Measurements from ENCODE around the gene HYCC2.
"Not testable (repeated sequence)": the region's sequence is repeated elsewhere in the genome, so short reads cannot be mapped to it uniquely, and the experiment has no call there.

The HYCC2 gene

DNA sequence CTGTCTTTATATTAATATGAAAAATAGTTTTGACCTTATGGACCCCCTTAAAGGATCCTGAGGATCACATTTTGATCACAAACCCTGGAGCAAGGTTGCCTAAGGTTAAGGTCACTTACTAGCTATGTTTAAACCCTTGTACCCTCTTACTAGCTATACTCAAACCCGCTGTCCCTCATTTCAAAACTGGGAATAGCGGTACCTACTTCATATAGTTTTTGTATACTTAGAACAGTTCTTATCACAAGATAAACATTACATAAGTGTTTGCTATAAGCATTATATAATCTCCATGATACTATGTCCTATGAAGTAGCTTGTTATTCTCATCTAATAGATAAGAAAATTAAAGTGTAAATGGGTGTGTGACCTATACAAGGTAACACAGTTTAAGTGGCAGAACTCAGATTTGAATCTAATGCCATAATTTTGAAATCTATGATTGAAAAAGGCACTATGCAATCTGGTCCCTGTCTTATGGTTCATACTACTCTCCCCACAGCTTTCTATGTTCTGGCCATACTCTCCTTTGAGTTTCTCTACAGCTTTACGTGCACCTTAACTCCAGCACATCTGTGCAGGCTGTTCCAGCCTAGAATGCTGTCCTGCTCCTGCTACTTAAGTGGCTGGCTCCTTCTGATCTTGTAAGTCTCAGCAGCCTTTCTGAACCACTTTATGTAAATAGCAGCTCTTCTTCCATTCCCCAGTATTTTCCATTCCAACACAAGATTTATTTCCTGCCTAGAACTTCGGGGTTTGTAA, 30.4 kb downstream of the HYCC2 start:
- no peak overlapping the region for H2BK120ac ChIP-seq (ENCODE audit: low read depth, low read length)
- H3K27me3 ChIP-seq (ENCODE audit: insufficient read depth, low read length, poor library complexity), result no peaks in the 10 kb centered on the region
- H3K79me1 ChIP-seq (ENCODE audit: low read length), result no peaks in the 10 kb centered on the region
- no peak overlapping the region for H2BK5ac ChIP-seq (ENCODE audit: low read length)
- H3K4me1 ChIP-seq (ENCODE audit: control insufficient read depth, low read depth, low read length), result no peaks in the 10 kb centered on the region
- no peak overlapping the region for H2BK15ac ChIP-seq (replicated peaks; ENCODE audit: low read depth)
- H3K79me2 ChIP-seq (ENCODE audit: control insufficient read depth, insufficient read depth, low read length), result no peaks in the 10 kb centered on the region
- H2AK5ac ChIP-seq (ENCODE audit: low read length), result no peak overlapping the region
- H4K8ac ChIP-seq (ENCODE audit: low read depth, low read length), result no peak overlapping the region
- no peaks in the 10 kb centered on the region for H3K36me3 ChIP-seq (ENCODE audit: control insufficient read depth, insufficient read depth, low read length)
- no peak overlapping the region for H3K56ac ChIP-seq (ENCODE audit: low read length)
- no peak overlapping the region for H3K9ac ChIP-seq (ENCODE audit: low read length)
- H3K23ac ChIP-seq (ENCODE audit: low read length), result no peak overlapping the region
- H3K4ac ChIP-seq (ENCODE audit: low read depth, low read length), result no peak overlapping the region
- no CpG with 5 or more reads among the region's 4 CpGs for WGBS (ENCODE audit: extremely low coverage, insufficient coverage, low lambda C conversion rate)
- no peak overlapping the region for H3K4me2 ChIP-seq (ENCODE audit: low read length)
- DNase-seq, result no peak
- no peak overlapping the region for H4K5ac ChIP-seq (ENCODE audit: low read length)
- H3K27ac ChIP-seq (ENCODE audit: low read depth, low read length), result no peak overlapping the region
- no peak overlapping the region for H3K18ac ChIP-seq (ENCODE audit: low read length)
- no peak overlapping the region for H3K4me3 ChIP-seq (ENCODE audit: low read length)

GRCh38 chr2:201038855-201039254, 32.6 kb downstream of the HYCC2 start:
- H2BK15ac ChIP-seq (replicated peaks; ENCODE audit: low read depth), result no peak overlapping the region
- no CpG with 5 or more reads among the region's 2 CpGs for WGBS (ENCODE audit: extremely low coverage, insufficient coverage, low lambda C conversion rate)
- H3K9ac ChIP-seq (ENCODE audit: low read length), result no peak overlapping the region
- no peak overlapping the region for H3K4me2 ChIP-seq (ENCODE audit: low read length)
- no peaks in the 10 kb centered on the region for H3K36me3 ChIP-seq (ENCODE audit: control insufficient read depth, insufficient read depth, low read length)
- H3K56ac ChIP-seq (ENCODE audit: low read length), result no peak overlapping the region
- no peak overlapping the region for H3K4me3 ChIP-seq (ENCODE audit: low read length)
- no peak overlapping the region for H2AK5ac ChIP-seq (ENCODE audit: low read length)
- H3K4ac ChIP-seq (ENCODE audit: low read depth, low read length), result no peak overlapping the region
- H4K5ac ChIP-seq (ENCODE audit: low read length), result no peak overlapping the region
- H3K79me1 ChIP-seq (ENCODE audit: low read length), result no peaks in the 10 kb centered on the region
- no peak overlapping the region for H2BK5ac ChIP-seq (ENCODE audit: low read length)
- H2BK120ac ChIP-seq (ENCODE audit: low read depth, low read length), result no peak overlapping the region
- no peak overlapping the region for H3K23ac ChIP-seq (ENCODE audit: low read length)
- H3K4me1 ChIP-seq (ENCODE audit: control insufficient read depth, low read depth, low read length), result no peaks in the 10 kb centered on the region
- no peak for DNase-seq
- H4K8ac ChIP-seq (ENCODE audit: low read depth, low read length), result no peak overlapping the region
- H3K79me2 ChIP-seq (ENCODE audit: control insufficient read depth, insufficient read depth, low read length), result no peaks in the 10 kb centered on the region
- H3K18ac ChIP-seq (ENCODE audit: low read length), result no peak overlapping the region
- H3K27ac ChIP-seq (ENCODE audit: low read depth, low read length), result no peak overlapping the region
- H3K27me3 ChIP-seq (ENCODE audit: insufficient read depth, low read length, poor library complexity), result no peaks in the 10 kb centered on the region

GRCh38 chr2:201038361-201038760, 33.1 kb downstream of the HYCC2 start:
- not testable (repeated sequence) for H3K4ac ChIP-seq (ENCODE audit: low read depth, low read length); H2BK120ac ChIP-seq (ENCODE audit: low read depth, low read length); H2BK15ac ChIP-seq (replicated peaks; ENCODE audit: low read depth); H3K79me1 ChIP-seq (ENCODE audit: low read length); H4K8ac ChIP-seq (ENCODE audit: low read depth, low read length); H3K18ac ChIP-seq (ENCODE audit: low read length); H4K5ac ChIP-seq (ENCODE audit: low read length); H3K4me2 ChIP-seq (ENCODE audit: low read length); DNase-seq; H3K27ac ChIP-seq (ENCODE audit: low read depth, low read length); H3K23ac ChIP-seq (ENCODE audit: low read length); H3K4me3 ChIP-seq (ENCODE audit: low read length); H3K27me3 ChIP-seq (ENCODE audit: insufficient read depth, low read length, poor library complexity); H3K36me3 ChIP-seq (ENCODE audit: control insufficient read depth, insufficient read depth, low read length); H2BK5ac ChIP-seq (ENCODE audit: low read length); H3K4me1 ChIP-seq (ENCODE audit: control insufficient read depth, low read depth, low read length); H2AK5ac ChIP-seq (ENCODE audit: low read length); H3K79me2 ChIP-seq (ENCODE audit: control insufficient read depth, insufficient read depth, low read length); H3K9ac ChIP-seq (ENCODE audit: low read length); H3K56ac ChIP-seq (ENCODE audit: low read length)
- WGBS (ENCODE audit: extremely low coverage, insufficient coverage, low lambda C conversion rate), result no CpG with 5 or more reads among the region's 4 CpGs

DNA sequence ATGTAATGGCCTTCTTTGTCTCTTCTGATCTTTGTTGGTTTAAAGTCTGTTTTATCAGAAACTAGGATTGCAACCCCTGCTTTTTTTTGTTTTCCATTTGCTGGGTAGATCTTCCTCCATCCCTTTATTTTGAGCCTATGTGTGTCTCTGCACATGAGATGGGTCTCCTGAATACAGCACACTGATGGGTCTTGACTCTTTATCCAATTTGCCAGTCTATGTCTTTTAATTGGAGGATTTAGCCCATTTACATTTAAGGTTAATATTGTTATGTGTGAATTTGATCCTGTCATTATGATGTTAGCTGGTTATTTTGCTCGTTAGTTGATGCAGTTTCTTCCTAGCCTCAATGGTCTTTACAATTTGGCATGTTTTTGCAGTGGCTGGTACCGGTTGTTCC, 37.1 kb downstream of the HYCC2 start:
- not testable (repeated sequence) for H3K27ac ChIP-seq (ENCODE audit: low read depth, low read length); H3K4me2 ChIP-seq (ENCODE audit: low read length); H3K4me1 ChIP-seq (ENCODE audit: control insufficient read depth, low read depth, low read length); H3K18ac ChIP-seq (ENCODE audit: low read length); H2BK5ac ChIP-seq (ENCODE audit: low read length); H3K79me2 ChIP-seq (ENCODE audit: control insufficient read depth, insufficient read depth, low read length); H4K8ac ChIP-seq (ENCODE audit: low read depth, low read length); H2BK120ac ChIP-seq (ENCODE audit: low read depth, low read length); H3K4ac ChIP-seq (ENCODE audit: low read depth, low read length); H3K4me3 ChIP-seq (ENCODE audit: low read length); H3K36me3 ChIP-seq (ENCODE audit: control insufficient read depth, insufficient read depth, low read length); H3K27me3 ChIP-seq (ENCODE audit: insufficient read depth, low read length, poor library complexity); H2BK15ac ChIP-seq (replicated peaks; ENCODE audit: low read depth); H2AK5ac ChIP-seq (ENCODE audit: low read length); H3K9ac ChIP-seq (ENCODE audit: low read length); H3K56ac ChIP-seq (ENCODE audit: low read length); H3K23ac ChIP-seq (ENCODE audit: low read length); H3K79me1 ChIP-seq (ENCODE audit: low read length); H4K5ac ChIP-seq (ENCODE audit: low read length); DNase-seq
- WGBS (ENCODE audit: extremely low coverage, insufficient coverage, low lambda C conversion rate), result no CpG with 5 or more reads among the region's 2 CpGs

DNA sequence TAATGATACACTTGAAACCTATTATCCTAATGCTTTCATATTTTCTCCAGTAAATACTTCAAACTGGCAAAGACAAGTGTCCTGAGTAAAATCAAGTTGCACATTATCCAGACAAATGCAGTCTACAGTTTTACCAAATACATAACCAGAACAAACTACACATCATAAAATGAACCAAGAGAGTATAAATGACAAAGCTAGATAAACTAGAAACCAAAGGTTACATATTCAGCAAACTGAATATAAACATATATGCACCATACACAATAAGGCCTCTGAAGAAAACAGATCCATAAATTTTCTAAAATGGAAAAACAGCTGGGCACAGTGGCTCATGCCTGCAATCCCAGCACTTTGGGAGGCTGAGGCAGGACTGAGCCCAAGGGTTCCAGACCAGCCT, 47.0 kb downstream of the HYCC2 start:
- Histone ChIP-seq H2BK15ac (replicated peaks; ENCODE audit: low read depth) (no peak overlapping the region), H3K9ac (ENCODE audit: low read length) (no peak overlapping the region), H3K4ac (ENCODE audit: low read depth, low read length) (no peak overlapping the region), H3K56ac (ENCODE audit: low read length) (no peak overlapping the region), H3K4me2 (ENCODE audit: low read length) (no peak overlapping the region), H3K79me1 (ENCODE audit: low read length) (no peaks in the 10 kb centered on the region), H3K27me3 (ENCODE audit: insufficient read depth, low read length, poor library complexity) (no peaks in the 10 kb centered on the region), H3K27ac (ENCODE audit: low read depth, low read length) (no peak overlapping the region), H2BK5ac (ENCODE audit: low read length) (no peak overlapping the region), H3K79me2 (ENCODE audit: control insufficient read depth, insufficient read depth, low read length) (no peaks in the 10 kb centered on the region), H2AK5ac (ENCODE audit: low read length) (no peak overlapping the region), H3K18ac (ENCODE audit: low read length) (no peak overlapping the region), H4K5ac (ENCODE audit: low read length) (no peak overlapping the region), H2BK120ac (ENCODE audit: low read depth, low read length) (no peak overlapping the region), H3K23ac (ENCODE audit: low read length) (no peak overlapping the region), H3K36me3 (ENCODE audit: control insufficient read depth, insufficient read depth, low read length) (no peaks in the 10 kb centered on the region), H4K8ac (ENCODE audit: low read depth, low read length) (no peak overlapping the region), H3K4me3 (ENCODE audit: low read length) (no peak overlapping the region), H3K4me1 (ENCODE audit: control insufficient read depth, low read depth, low read length) (no peaks in the 10 kb centered on the region)
- DNase-seq, result no peak

DNA sequence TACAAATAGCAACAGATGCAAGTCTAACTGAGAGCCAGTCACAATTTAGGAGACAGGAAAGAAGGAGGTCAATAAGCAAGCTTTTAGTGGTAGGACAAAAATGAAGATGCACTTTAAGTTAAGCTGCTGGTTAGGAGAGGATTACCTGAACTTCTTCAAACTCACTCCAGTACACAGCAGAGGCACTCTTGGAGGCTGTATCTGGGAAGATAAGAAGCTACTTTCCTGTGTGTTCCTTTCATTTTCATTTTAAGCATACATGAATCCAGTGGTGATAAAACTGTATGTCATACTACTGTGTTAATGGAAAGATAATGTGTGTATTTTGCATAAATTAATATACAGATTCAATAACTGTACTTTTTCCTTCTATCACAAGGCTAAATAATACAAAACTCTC, 49.6 kb downstream of the HYCC2 start:
- H2BK5ac ChIP-seq (ENCODE audit: low read length), result no peak overlapping the region
- H3K23ac ChIP-seq (ENCODE audit: low read length), result no peak overlapping the region
- no peaks in the 10 kb centered on the region for H3K27me3 ChIP-seq (ENCODE audit: insufficient read depth, low read length, poor library complexity)
- H4K5ac ChIP-seq (ENCODE audit: low read length), result no peak overlapping the region
- no peaks in the 10 kb centered on the region for H3K79me1 ChIP-seq (ENCODE audit: low read length)
- H2AK5ac ChIP-seq (ENCODE audit: low read length), result no peak overlapping the region
- DNase-seq, result no peak
- no peak overlapping the region for H4K8ac ChIP-seq (ENCODE audit: low read depth, low read length)
- no peak overlapping the region for H3K4me3 ChIP-seq (ENCODE audit: low read length)
- H3K18ac ChIP-seq (ENCODE audit: low read length), result no peak overlapping the region
- no peaks in the 10 kb centered on the region for H3K79me2 ChIP-seq (ENCODE audit: control insufficient read depth, insufficient read depth, low read length)
- H2BK15ac ChIP-seq (replicated peaks; ENCODE audit: low read depth), result no peak overlapping the region
- H3K4me1 ChIP-seq (ENCODE audit: control insufficient read depth, low read depth, low read length), result no peaks in the 10 kb centered on the region
- no peak overlapping the region for H3K9ac ChIP-seq (ENCODE audit: low read length)
- H2BK120ac ChIP-seq (ENCODE audit: low read depth, low read length), result no peak overlapping the region
- no peak overlapping the region for H3K56ac ChIP-seq (ENCODE audit: low read length)
- H3K36me3 ChIP-seq (ENCODE audit: control insufficient read depth, insufficient read depth, low read length), result no peaks in the 10 kb centered on the region
- no peak overlapping the region for H3K4me2 ChIP-seq (ENCODE audit: low read length)
- H3K4ac ChIP-seq (ENCODE audit: low read depth, low read length), result no peak overlapping the region
- no peak overlapping the region for H3K27ac ChIP-seq (ENCODE audit: low read depth, low read length)
